Activated CD8-positive, alpha-beta T cell treated with anti-CD3 and anti-CD28 coated beads for 36 hours (primary cell): ENCODE results near the gene RGS4. TPM values are rescaled to one million over a fixed set of nuclear protein-coding genes. Genes with fewer than 3 reads are reported as not detected.

ENCODE experiments used
- ATAC-seq: fragments of 200-7000 bp; cut with Tn5 transposase; one replicate; pipeline ENCODE4 v1.10.0; 2021; ENCODE audit warnings: mild to moderate bottlenecking, moderate library complexity
- CTCF ChIA-PET: fragments of 350-600 bp; sonication (Branson Sonifier 250); formaldehyde crosslinking; loops from one replicate; lab custom pipeline; 2021; ENCODE audit warnings: antibody characterized with exemption; lab: Charles Lee
- POLR2A ChIA-PET: fragments of 350-600 bp; sonication (Branson Sonifier 250); formaldehyde crosslinking; loops from one replicate; lab custom pipeline; 2021; ENCODE audit warnings: antibody characterized with exemption; lab: Charles Lee
- DNase-seq: peaks from one replicate; pipeline ENCODE4 v3.0.0-alpha.2; 2020
- H3K27ac Mint-ChIP-seq: one replicate; pipeline ENCODE4 v1.8.0; 2021; ENCODE audit warnings: mild to moderate bottlenecking, mixed read lengths
- H3K27me3 Mint-ChIP-seq: one replicate; pipeline ENCODE4 v1.8.0; 2021; ENCODE audit warnings: mixed read lengths
- H3K36me3 Mint-ChIP-seq: one replicate; pipeline ENCODE4 v1.8.0; 2021; ENCODE audit warnings: low read depth, mixed read lengths
- H3K4me1 Mint-ChIP-seq: one replicate; pipeline ENCODE4 v1.8.0; 2021; ENCODE audit warnings: low read depth, mixed read lengths
- H3K4me3 Mint-ChIP-seq: one replicate; pipeline ENCODE4 v1.8.0; 2021; ENCODE audit warnings: mild to moderate bottlenecking, moderate library complexity, mixed read lengths
- H3K9me3 Mint-ChIP-seq: one replicate; pipeline ENCODE4 v1.8.0; 2021; ENCODE audit warnings: mixed read lengths
- intact Hi-C: fragments of 100-400 bp; cut with micrococcal nuclease; formaldehyde crosslinking; loops from one replicate; pipeline ENCODE4 v1.10.0; 2022
- total RNA-seq, 2 experiments: library from RNA; stranded (reverse); gene quantifications; one replicate each; pipeline ENCODE4 v1.2.3, GENCODE V29; 2021
- TF ChIP-seq, protein P1 (sequence below): fragments of 200-600 bp; IDR thresholded peaks from one replicate; pipeline ENCODE4 v1.8.0; 2022; ENCODE audit warnings: antibody characterized with exemption, mild to moderate bottlenecking

The RGS4 gene
- total RNA-seq, 2 experiments from 2014 or later, result not detected

DNA sequence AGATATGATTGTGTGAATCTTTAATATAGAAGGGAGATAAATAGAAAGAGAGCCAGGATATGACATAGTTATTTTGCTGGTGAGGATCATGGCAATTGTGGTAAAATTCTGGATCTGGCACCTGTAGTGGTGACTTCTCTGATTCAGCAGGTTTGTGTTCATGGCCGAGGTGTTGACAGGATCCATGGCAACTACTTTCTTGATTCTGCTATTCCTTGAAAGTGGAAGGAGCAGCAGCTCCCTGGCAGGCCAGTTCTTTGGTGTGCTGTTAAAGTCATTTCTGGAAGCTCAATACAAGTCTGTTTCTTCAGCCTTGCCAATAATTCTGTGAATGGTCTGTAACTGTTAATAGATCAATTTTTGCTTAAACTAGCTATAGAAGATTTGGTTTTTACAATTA lies 33.4 kb downstream of the RGS4 start:
- Mint-ChIP-seq H3K4me3 (no peak overlapping the region), H3K4me1 (no peaks in the 10 kb centered on the region), H3K36me3 (no peaks in the 10 kb centered on the region), H3K27ac (no peak overlapping the region), H3K27me3 (peaks cover 4% of the 10 kb centered on the region), H3K9me3 (no peaks in the 10 kb centered on the region)
- DNase-seq (no peak), ATAC-seq (no peak)
- intact Hi-C loops, result no loop called here
- ChIA-PET POLR2A (no interaction called here), CTCF (no interaction called here)
- TF ChIP-seq, protein P1, sequence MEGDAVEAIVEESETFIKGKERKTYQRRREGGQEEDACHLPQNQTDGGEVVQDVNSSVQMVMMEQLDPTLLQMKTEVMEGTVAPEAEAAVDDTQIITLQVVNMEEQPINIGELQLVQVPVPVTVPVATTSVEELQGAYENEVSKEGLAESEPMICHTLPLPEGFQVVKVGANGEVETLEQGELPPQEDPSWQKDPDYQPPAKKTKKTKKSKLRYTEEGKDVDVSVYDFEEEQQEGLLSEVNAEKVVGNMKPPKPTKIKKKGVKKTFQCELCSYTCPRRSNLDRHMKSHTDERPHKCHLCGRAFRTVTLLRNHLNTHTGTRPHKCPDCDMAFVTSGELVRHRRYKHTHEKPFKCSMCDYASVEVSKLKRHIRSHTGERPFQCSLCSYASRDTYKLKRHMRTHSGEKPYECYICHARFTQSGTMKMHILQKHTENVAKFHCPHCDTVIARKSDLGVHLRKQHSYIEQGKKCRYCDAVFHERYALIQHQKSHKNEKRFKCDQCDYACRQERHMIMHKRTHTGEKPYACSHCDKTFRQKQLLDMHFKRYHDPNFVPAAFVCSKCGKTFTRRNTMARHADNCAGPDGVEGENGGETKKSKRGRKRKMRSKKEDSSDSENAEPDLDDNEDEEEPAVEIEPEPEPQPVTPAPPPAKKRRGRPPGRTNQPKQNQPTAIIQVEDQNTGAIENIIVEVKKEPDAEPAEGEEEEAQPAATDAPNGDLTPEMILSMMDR, result no peak

DNA sequence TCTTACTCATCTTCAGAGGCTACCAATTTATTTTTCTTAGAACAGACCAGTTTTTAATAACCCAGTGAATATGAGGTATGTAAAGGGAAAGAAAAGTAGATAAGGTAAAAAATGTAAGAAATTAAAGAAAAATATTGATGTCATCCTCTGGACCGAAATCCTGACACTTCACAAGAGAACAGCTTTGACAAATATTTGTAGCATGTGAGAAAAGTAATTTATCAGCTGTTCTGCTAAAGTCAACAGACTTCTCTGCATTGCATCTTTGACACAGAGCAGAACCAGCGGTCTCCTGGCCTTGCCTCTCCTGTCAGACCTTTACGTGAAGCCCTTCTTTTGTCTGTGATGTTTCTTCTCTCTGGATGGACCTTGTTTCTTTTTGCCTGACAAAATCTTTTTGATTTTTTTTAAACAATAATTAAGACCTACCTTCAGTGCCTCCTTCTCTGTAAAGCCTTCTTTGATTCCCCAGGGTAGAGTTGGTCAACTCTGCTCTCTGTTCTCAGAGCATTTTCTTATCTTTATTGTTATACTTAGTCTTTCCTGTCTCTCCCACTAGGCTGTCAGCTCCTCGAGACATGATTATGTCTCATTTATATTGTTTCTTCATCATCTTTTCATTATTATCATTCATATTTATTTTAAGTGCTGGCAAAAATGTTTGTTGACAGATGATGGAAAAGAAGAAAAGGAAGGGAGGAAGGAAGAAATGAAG lies 35.4 kb downstream of the RGS4 start:
- no peak for DNase-seq
- intact Hi-C loops, result no loop called here
- ChIA-PET POLR2A (no interaction called here), CTCF (no interaction called here)
- Mint-ChIP-seq H3K27ac (no peak overlapping the region), H3K27me3 (peaks cover 5% of the 10 kb centered on the region), H3K4me1 (no peaks in the 10 kb centered on the region), H3K36me3 (no peaks in the 10 kb centered on the region), H3K4me3 (no peak overlapping the region), H3K9me3 (no peaks in the 10 kb centered on the region)
- TF ChIP-seq, protein P1, result no peak
- ATAC-seq, result no peak

DNA sequence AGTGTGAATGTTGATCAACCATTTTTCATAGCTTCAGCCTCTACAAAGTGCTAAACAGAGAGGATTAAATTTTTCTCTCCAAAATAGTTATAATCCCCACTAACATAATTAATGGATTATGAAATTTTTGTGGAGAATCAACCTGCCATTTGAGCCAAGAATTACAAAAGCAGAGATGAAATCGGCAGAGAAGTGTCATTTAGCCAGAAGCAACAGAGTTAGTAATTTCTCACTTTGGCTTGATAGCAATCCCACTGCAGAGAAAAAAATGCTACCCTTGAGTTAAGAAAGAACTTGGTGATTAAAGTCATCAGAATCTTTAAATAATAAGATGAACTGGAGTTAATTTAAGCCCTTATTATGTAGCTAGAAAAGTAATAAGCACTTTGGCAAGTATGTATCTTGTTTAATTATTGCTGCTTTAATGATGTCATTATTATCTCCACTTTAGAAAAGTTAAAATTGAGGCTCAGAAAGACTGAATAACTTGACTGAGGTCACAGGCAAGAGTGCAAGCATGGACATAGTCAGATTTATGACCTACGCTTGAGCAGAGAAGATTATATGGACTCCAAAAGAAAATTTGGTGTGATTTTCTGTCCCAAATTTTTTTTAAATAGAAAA lies 37.3 kb downstream of the RGS4 start:
- ATAC-seq (no peak), DNase-seq (no peak)
- no peak overlapping the region for H3K4me3 Mint-ChIP-seq
- no peak overlapping the region for H3K27ac Mint-ChIP-seq
- no peaks in the 10 kb centered on the region for H3K9me3 Mint-ChIP-seq
- no peaks in the 10 kb centered on the region for H3K36me3 Mint-ChIP-seq
- no peaks in the 10 kb centered on the region for H3K4me1 Mint-ChIP-seq
- ChIA-PET CTCF (interaction anchor here (1.6 kb wide), 1 partner anchor 36 kb away, joined by 4 read pairs; no protein-coding TSS in a partner anchor), POLR2A (no interaction called here)
- peaks cover 5% of the 10 kb centered on the region for H3K27me3 Mint-ChIP-seq
- intact Hi-C loops, result no loop called here
- TF ChIP-seq, protein P1, result no peak

DNA sequence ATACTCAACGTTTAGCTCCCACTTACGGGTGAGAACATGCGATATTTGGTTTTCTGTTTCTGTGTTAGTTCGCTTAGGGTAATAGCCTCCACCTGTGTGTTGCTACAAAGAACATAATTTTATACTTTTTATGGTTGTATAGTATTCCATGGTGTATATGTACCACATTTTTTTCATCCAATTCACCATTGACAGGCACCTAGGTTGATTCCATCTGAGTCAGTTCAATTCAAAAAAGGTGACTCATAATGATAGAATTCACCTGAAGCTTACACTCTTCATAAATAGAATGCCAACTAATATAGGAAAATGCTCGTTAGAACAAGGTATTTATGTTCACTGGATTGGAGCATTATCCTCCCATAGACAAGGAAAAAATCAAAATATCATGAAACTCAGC lies 38.5 kb downstream of the RGS4 start:
- no peaks in the 10 kb centered on the region for H3K9me3 Mint-ChIP-seq
- H3K27me3 Mint-ChIP-seq, result peaks cover 9% of the 10 kb centered on the region
- no peak for ATAC-seq
- ChIA-PET CTCF (interaction anchor here (1.6 kb wide), 1 partner anchor 37 kb away, joined by 4 read pairs; no protein-coding TSS in a partner anchor), POLR2A (no interaction called here)
- no peak for DNase-seq
- H3K36me3 Mint-ChIP-seq, result no peaks in the 10 kb centered on the region
- intact Hi-C loops, result no loop called here
- TF ChIP-seq, protein P1, result no peak
- no peaks in the 10 kb centered on the region for H3K4me1 Mint-ChIP-seq
- H3K4me3 Mint-ChIP-seq, result no peak overlapping the region
- H3K27ac Mint-ChIP-seq, result no peak overlapping the region

DNA sequence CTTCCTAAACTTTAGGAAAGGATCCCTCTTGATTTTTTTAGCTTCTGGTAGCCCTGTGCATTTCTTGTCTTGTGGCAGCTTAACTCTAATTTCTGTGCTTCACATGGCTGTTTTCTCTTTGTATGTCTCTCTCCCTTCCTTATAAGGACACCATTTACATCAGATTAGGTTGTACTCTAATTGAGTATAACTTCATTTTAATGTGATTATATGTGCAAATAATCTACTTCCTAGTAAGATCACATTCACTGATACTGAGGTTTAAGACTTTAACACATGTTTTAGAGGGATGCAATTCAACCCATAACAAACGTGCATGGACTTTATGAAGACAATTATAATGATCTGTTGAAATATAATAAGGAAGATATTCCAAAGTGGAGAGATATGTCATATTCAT lies 46.7 kb downstream of the RGS4 start:
- CTCF ChIA-PET, result no interaction called here
- Mint-ChIP-seq H3K4me3 (no peak overlapping the region), H3K27me3 (peaks cover 17% of the 10 kb centered on the region), H3K4me1 (no peaks in the 10 kb centered on the region), H3K27ac (no peak overlapping the region), H3K9me3 (no peaks in the 10 kb centered on the region), H3K36me3 (no peaks in the 10 kb centered on the region)
- no peak for DNase-seq
- POLR2A ChIA-PET, result no interaction called here
- intact Hi-C loops, result no loop called here
- TF ChIP-seq, protein P1, result no peak
- ATAC-seq, result no peak
